Psoas muscle (tissue), 8 donors: Measurements from ENCODE around the gene EVC. TPM values are rescaled to one million over a fixed set of nuclear protein-coding genes. Genes with fewer than 3 reads are reported as not detected.
A peak's percentile ranks its signal among the peaks of the same experiment; 100 is the strongest.

Source experiments
- ATAC-seq, 4 donors: fragments of 200-7000 bp; cut with Tn5 transposase; one replicate each; pipeline ENCODE4 v1.9.1; 2020; ENCODE audit warnings: moderate library complexity in 3 of 4, mild to moderate bottlenecking in 2 of 4
- DNase-seq, 2 donors: peaks; one replicate each; pipeline ENCODE4 v3.0.0-alpha.2; 2020
- H3K27ac ChIP-seq: fragments of 200-600 bp; one replicate; pipeline ENCODE4 v1.8.0; 2022
- H3K27me3 ChIP-seq, 3 donors: fragments of 200-600 bp in 1 of 3; one replicate each; pipeline versions ENCODE4 v1.6.1 to v1.8.0; 2013 to 2022; ENCODE audit warnings: low read length in 2 of 3, mild to moderate bottlenecking in 2 of 3, moderate library complexity in 1 of 3; ENCODE audit not compliant: insufficient read depth in 3 of 3
- H3K36me3 ChIP-seq, 2 donors: fragments of 200-600 bp in 1 of 2; one replicate each; pipeline versions ENCODE4 v1.6.1 to v1.8.0; 2013 to 2022; ENCODE audit warnings: low read depth in 1 of 2, mild to moderate bottlenecking in 1 of 2, moderate library complexity in 1 of 2; ENCODE audit not compliant: insufficient read depth in 1 of 2
- H3K4me1 ChIP-seq: fragments of 200-600 bp; one replicate; pipeline ENCODE4 v1.8.0; 2022
- H3K4me3 ChIP-seq: fragments of 200-600 bp; one replicate; pipeline ENCODE4 v1.8.0; 2022; ENCODE audit warnings: mild to moderate bottlenecking
- H3K9me3 ChIP-seq: fragments of 200-600 bp; one replicate; pipeline ENCODE4 v1.8.0; 2022
- WGBS, 3 donors: extraction: QIAGEN DNeasy Blood & Tissue Kit; methylation state at CpG; one replicate each; pipeline versions ENCODE4 v1.1.6 to v1.1.7; 2013; 5-methylcytosine and 5-hydroxymethylcytosine counted together
- intact Hi-C, 2 donors: fragments of 100-400 bp; cut with DNase I; formaldehyde crosslinking; loops; one replicate each; pipeline versions ENCODE4 v1.11.0 to v1.14.2; 2022
- polyA plus RNA-seq, 3 donors: library from polyadenylated mRNA; stranded (reverse); fragments of 200-250 nt; gene quantifications; one replicate each; pipeline ENCODE4 v1.2.3, GENCODE V29; 2013
- total RNA-seq, 4 donors: library from RNA; stranded (reverse); fragmentation: NEBNext Ultra II Directional in 2 of 4; extraction: Animal tissue kit (Norgen Biotek cat#: 25700) in 2 of 4; gene quantifications; one replicate each; pipeline versions ENCODE4 v1.2.1 to v1.2.4, GENCODE V29; 2021 to 2023
- TF ChIP-seq, protein P1 (sequence below): fragments of 200-600 bp; IDR thresholded peaks from one replicate; pipeline ENCODE4 v1.8.0; 2022; ENCODE audit warnings: antibody characterized with exemption
- donor health status: healthy with polysubstance abuse.
- donor health status: DM: no; HTN: no; CAD: no; lungs with moderate emphysema.
- donor health status: Bipolar disorder and iron deficiency.
- donor health status: healthy.
- donor health status: DM: yes; HTN: yes; CAD: no.
- donor health status: DM: no; HTN: no; CAD: no.
- donor health status: DM: no; HTN: no; CAD: no.
- donor health status: DM: yes; HTN: yes; CAD: no.

EVC gene
- total and polyA plus RNA-seq, 7 donors, result 0.56 to 3.8 (median 1.5) TPM

DNA sequence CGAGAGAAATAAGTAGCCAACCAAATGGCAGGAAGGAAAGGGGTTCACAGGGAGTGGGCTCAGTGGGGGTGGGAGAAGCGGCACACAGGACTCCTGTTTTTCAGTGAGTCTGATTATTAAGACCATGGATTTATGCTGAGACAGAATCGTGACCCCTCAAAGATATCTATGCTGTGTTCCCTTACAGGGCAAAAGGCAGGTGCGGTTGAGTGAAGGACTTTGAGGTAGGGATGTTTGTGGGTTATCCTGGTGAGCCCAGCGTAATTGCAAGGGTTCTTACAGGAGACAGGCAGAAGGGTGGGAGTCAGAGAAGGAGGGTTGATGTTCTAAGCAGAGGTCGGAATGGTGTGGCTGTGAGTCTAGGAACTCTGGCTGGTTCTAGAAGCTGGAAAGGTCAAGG is 73.0 kb downstream of the EVC start:
- intact Hi-C loops, result no loop called here
- Histone ChIP-seq H3K36me3 (no peaks in the 10 kb centered on the region), H3K9me3 (no peaks in the 10 kb centered on the region), H3K27ac (no peak overlapping the region), H3K27me3 (no peaks in the 10 kb centered on the region), H3K4me3 (no peak overlapping the region), H3K4me1 (no peaks in the 10 kb centered on the region)
- ATAC-seq (no peak), DNase-seq (no peak)
- TF ChIP-seq, protein P1, sequence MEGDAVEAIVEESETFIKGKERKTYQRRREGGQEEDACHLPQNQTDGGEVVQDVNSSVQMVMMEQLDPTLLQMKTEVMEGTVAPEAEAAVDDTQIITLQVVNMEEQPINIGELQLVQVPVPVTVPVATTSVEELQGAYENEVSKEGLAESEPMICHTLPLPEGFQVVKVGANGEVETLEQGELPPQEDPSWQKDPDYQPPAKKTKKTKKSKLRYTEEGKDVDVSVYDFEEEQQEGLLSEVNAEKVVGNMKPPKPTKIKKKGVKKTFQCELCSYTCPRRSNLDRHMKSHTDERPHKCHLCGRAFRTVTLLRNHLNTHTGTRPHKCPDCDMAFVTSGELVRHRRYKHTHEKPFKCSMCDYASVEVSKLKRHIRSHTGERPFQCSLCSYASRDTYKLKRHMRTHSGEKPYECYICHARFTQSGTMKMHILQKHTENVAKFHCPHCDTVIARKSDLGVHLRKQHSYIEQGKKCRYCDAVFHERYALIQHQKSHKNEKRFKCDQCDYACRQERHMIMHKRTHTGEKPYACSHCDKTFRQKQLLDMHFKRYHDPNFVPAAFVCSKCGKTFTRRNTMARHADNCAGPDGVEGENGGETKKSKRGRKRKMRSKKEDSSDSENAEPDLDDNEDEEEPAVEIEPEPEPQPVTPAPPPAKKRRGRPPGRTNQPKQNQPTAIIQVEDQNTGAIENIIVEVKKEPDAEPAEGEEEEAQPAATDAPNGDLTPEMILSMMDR, result no peak
- 90 to 94% (median 92%) methylated on average over 6 of the region's 6 CpGs for WGBS, 3 donors

GRCh38 chr4:5784960-5785611 is 74.1 kb downstream of the EVC start:
- 78 to 88% (median 81%) methylated on average over 9 of the region's 9 CpGs for WGBS, 3 donors
- Histone ChIP-seq H3K36me3 (no peaks in the 10 kb centered on the region), H3K4me3 (no peak overlapping the region), H3K27me3 (no peaks in the 10 kb centered on the region), H3K9me3 (no peaks in the 10 kb centered on the region), H3K27ac (no peak overlapping the region), H3K4me1 (no peaks in the 10 kb centered on the region)
- peak in 1 of 4 donors; percentile 52 for ATAC-seq
- intact Hi-C loops, result no loop called here
- TF ChIP-seq, protein P1, result no peak
- no peak for DNase-seq

- TF ChIP-seq, protein P1, result no peak
- Histone ChIP-seq H3K36me3 (no peaks in the 10 kb centered on the region), H3K4me1 (no peaks in the 10 kb centered on the region), H3K9me3 (no peaks in the 10 kb centered on the region), H3K27ac (no peak overlapping the region), H3K27me3 (no peaks in the 10 kb centered on the region), H3K4me3 (no peak overlapping the region)
- ATAC-seq (no peak), DNase-seq (no peak)
- 83 to 89% (median 83%) methylated on average over 8 to 9 of the region's 9 CpGs for WGBS, 3 donors
- intact Hi-C loops, result no loop called here
Measured at GRCh38 chr4:5785806-5786680, 75.0 kb downstream of the EVC start.

GRCh38 chr4:5787311-5787710 is 76.3 kb downstream of the EVC start:
- no peaks in the 10 kb centered on the region for H3K9me3 ChIP-seq
- TF ChIP-seq, protein P1, result no peak
- no peaks in the 10 kb centered on the region for H3K27me3 ChIP-seq
- no peak overlapping the region for H3K27ac ChIP-seq
- H3K4me1 ChIP-seq, result no peaks in the 10 kb centered on the region
- no peak for ATAC-seq
- no peak overlapping the region for H3K4me3 ChIP-seq
- 94 to 96% (median 95%) methylated on average over 8 of the region's 8 CpGs for WGBS, 3 donors
- intact Hi-C loops, result no loop called here
- H3K36me3 ChIP-seq, result no peaks in the 10 kb centered on the region
- no peak for DNase-seq
